Stimulated activated CD8-positive, alpha-beta memory T cell treated with anti-CD3 and anti-CD28 coated beads, Interleukin-7, amount 100 ng/mL, for 24 hours (primary cell): ENCODE measurements around the gene NSMF.
"Not testable (repeated sequence)": the region's sequence is repeated elsewhere in the genome, so short reads cannot be mapped to it uniquely, and the experiment has no call there.

Experiments used
- DNase-seq: peaks from one replicate; pipeline ENCODE4 v3.0.0-alpha.2; 2020; ENCODE audit warnings: low read depth

The NSMF gene

DNA sequence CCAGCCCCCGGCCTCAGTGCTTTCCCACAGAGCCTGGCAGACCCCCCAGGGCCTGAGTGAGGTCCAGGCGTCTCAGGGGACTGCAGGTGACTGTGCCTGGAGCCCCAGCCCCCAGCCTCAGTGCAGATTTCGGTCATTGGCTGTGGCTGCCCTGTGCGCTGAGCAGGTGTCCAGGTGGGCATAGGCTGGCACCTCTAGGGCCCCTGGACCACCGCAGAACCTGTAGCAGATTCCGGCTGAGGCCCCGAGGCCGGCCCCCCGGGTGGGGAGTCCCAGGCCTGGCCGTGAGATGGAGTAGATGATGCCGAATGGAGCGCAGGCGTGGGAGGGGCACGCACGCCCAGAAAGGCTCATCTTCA, 48.3 kb downstream of the NSMF start:
- no peak for DNase-seq

GRCh38 chr9:137410236-137410890, 48.8 kb downstream of the NSMF start:
- DNase-seq, result not testable (repeated sequence)

- DNase-seq, result no peak
These were observed 49.6 kb downstream of the NSMF start for GRCh38 chr9:137409515-137409914.

- no peak for DNase-seq
These were observed 50.3 kb downstream of the NSMF start for GRCh38 chr9:137408651-137409405.

DNA sequence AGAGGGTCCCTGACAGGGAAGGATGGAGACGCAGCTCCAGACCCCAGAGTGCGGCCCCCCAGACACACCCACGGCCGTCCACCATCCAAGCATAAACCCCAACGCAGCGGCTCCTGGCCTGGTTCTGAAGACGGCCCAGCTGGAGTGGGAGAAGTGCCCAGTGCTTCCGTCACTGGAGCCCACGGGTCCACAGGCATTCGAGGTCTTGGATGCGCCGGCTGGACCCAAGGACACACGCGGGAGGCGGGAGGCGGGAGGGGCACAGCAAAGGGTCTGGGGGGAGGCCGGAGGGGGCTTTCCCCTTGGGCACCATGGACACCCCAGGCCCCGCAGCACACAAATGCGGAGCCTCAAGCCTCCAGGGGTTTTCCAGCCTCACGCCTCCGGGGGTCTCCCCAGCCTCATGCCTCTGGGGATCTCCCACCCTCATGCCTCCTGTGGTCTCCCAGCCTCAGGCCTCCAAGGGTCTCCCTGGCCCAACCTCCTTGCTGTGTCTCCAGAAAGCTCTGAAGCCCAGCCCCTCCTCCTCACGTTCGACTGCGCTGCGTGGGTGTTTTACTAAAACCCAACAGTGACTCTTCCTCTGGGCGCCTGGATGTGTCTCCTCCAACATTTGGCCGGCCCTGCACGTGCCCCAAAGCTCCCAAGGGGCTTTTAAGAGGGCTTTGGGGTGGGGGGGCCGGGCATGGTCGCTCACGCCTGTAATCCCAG, 51.4 kb downstream of the NSMF start:
- no peak for DNase-seq

DNA sequence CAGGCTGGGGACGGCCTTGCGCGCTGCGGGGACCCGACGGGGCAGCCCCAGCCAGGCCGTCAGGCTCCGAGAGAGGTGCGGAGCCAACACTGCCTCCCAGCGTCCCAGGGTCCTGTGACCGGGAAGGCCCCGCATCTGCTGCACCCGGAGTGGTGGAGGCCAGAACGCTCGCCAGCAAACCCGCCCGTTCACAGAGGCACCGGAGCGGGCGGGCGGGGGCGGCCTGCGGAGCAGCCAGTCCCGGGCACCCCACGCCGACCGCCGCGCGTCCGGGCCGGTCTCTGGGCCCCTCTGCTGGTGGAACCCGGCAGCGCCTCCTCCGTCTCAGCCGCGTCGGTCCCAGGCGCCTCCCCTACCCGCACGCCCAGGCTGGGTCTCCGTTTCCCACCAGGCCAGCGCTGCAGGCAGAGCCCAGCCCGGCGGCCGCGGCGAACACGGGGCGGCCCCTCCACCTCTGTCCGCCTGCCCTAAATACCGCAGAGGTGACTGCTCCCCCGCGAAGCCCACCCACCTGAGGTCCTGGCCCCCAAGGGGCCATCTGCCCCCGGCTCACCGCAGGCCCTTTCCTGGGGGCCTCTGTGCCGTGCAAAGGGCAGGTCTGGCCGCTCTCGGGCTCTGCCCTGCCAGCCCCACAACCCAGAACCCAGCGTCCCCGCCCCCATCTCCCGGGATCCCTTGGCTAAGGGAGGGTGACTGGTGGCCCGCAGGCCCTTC, 52.1 kb downstream of the NSMF start:
- DNase-seq, result peak; percentile 21

DNA sequence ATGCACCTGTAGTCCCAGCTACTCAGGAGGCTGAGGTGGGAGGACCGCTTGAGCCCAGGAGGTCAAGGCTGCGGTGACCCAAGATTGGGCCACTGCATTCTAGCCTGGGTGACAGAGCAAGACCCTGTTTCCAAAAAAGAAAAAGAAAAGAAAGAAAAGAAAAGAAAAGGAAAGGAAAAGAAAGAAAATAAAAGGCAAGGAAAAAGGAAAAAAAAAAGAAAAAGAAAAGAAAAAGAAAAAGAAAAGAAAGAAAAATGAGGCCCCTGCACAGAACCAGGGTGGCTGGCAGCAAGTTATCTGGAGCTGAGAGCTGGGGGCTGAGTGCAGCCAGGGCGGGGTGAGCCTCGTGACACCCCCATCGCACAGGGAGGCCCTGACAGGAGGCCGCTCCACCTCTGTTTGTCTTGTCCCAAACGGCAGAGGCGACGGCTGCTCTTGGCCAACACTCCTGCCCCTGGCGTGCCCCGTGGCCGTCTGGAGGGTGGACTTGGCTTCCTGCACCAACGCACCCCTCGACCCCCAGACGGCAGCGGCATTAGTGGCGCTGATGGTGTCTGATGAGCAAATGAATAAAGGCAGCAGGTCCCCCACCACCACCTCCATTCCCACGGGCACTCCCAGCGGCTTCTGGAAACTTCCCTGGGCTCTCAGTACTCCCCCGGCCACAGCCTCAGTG, 52.9 kb downstream of the NSMF start:
- no peak for DNase-seq

DNA sequence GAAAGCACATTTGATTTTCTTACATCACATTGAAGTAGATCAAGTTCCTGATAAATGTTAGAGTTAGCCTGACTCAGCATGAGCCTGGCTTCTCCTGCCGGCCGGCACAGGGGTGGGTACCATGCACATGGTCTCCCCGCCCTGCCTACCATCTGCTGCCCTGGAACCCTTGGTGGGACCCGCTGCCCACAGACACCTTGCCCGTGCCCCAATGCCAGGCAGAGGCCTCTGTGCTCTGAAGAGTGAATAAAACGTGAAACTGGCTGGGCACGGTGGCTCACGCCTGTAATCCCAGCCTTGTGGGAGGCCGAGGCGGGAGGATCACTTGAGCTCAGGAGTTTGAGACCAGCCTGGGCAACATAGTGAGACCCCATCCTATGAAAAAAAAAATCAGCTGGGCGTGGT, 53.5 kb downstream of the NSMF start:
- DNase-seq, result no peak

- DNase-seq, result no peak
These were observed 54.1 kb downstream of the NSMF start for GRCh38 chr9:137404961-137405567.

- DNase-seq, result no peak
These were observed 55.9 kb downstream of the NSMF start for GRCh38 chr9:137403269-137403668.

- no peak for DNase-seq
These were observed 56.4 kb downstream of the NSMF start for GRCh38 chr9:137402746-137403145.

GRCh38 chr9:137398561-137399468, 60.3 kb downstream of the NSMF start:
- no peak for DNase-seq

GRCh38 chr9:137397675-137398423, 61.3 kb downstream of the NSMF start:
- no peak for DNase-seq
